ENCODE data around the gene TPR.

GRCh38 chr1:186301448-186301847 lies 73.6 kb downstream of the TPR start:
- TF ChIP-seq CTCF (conservative IDR thresholded peaks at IDR 0.05) (no peak), EZH2 (IDR thresholded peaks at IDR 0.05; ENCODE audit: low read depth) (no peak)

Data from PC-9 (cell line).